ENCODE results near the gene EFCAB9. TPM values are rescaled to one million over a fixed set of nuclear protein-coding genes. Genes with fewer than 3 reads are reported as not detected.

Gene EFCAB9
- total and polyA plus RNA-seq, 2 of the 13 experiments (the other 11 are each of a cell fraction or from before 2014, with no cell fraction given) = not detected

DNA sequence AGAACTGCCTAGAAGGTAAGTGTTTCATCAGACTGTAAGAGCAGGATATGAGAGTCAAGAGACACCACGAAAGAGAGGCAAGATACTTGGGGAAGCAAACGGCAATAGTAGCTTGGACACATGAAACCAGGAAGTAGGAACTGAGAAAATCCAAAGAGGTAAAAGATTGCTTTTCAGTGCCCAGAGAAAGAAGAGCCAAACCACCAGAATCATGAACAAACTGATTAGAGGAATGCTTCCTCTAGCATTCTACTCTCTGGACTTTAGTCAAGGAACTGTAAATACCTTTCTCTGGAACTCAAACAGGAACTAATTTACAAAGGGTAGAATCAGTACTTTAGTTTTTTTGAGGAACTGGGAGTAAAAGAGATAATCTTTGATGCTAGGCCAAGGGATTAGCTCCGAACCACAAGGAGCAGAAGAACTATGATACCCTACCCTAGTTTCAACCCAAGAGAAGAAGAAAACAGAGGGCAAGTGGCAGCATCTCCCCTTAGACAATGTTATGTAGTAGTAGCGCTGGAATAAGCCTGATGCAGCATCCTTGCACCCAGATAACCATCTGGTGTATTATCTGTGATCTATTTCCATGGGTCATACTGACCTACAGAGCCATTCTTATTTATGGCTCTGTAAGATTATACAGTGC lies 41.3 kb downstream of the EFCAB9 start (continued):
- TF ChIP-seq HNF4G (IDR thresholded peaks at IDR 0.05; ENCODE audit: borderline replicate concordance, low read depth, low read length) (no peak), HNF4G (CRISPR knock-in tag; IDR thresholded peaks at IDR 0.05; ENCODE audit: borderline replicate concordance, low read depth) (no peak), ZNF530 (CRISPR knock-in tag; IDR thresholded peaks at IDR 0.05; ENCODE audit: low read depth) (no peak), ZNF12 (CRISPR knock-in tag; IDR thresholded peaks at IDR 0.05) (no peak), THYN1 (CRISPR knock-in tag; IDR thresholded peaks at IDR 0.05; ENCODE audit: borderline replicate concordance, low read depth) (no peak), NCOA2 (CRISPR knock-in tag; IDR thresholded peaks at IDR 0.05) (peak; percentile 35; the same call in 1 of the 2 replicates), ZNF746 (CRISPR knock-in tag; IDR thresholded peaks at IDR 0.05) (no peak), HNF4A (CRISPR knock-in tag; IDR thresholded peaks at IDR 0.05) (peak; percentile 71), ZNF160 (CRISPR knock-in tag; IDR thresholded peaks at IDR 0.05) (no peak), ELF1 (CRISPR knock-in tag; IDR thresholded peaks at IDR 0.05) (peak; percentile 81), SETDB1 (CRISPR knock-in tag; IDR thresholded peaks at IDR 0.05; ENCODE audit: borderline replicate concordance) (no peak), HNRNPL (IDR thresholded peaks at IDR 0.05; ENCODE audit: low read depth, low read length) (no peak), NR2F2 (IDR thresholded peaks at IDR 0.05; ENCODE audit: borderline replicate concordance, low read depth) (no peak), ZNF891 (CRISPR knock-in tag; IDR thresholded peaks at IDR 0.05) (no peak), ELF3 (CRISPR knock-in tag; IDR thresholded peaks at IDR 0.05) (peak; percentile 100), KLF11 (CRISPR knock-in tag; IDR thresholded peaks at IDR 0.05) (no peak), YY1 (IDR thresholded peaks at IDR 0.05; ENCODE audit: insufficient read depth, insufficient replicate concordance, low read depth, low read length) (no peak), ASH2L (IDR thresholded peaks at IDR 0.05; ENCODE audit: insufficient read length, low read depth, low read length) (peak; percentile 20), ZNF512B (CRISPR knock-in tag; IDR thresholded peaks at IDR 0.05; ENCODE audit: borderline replicate concordance) (no peak), GABPA (IDR thresholded peaks at IDR 0.05; ENCODE audit: low read depth, low read length) (no peak), GABPA (CRISPR knock-in tag; IDR thresholded peaks at IDR 0.05; ENCODE audit: low read depth) (no peak), ZGPAT (CRISPR knock-in tag; IDR thresholded peaks at IDR 0.05) (peak; percentile 36; the same call in 1 of the 2 replicates), ONECUT2 (CRISPR knock-in tag; IDR thresholded peaks at IDR 0.05) (no peak)
- TF ChIP-seq, protein P1, sequence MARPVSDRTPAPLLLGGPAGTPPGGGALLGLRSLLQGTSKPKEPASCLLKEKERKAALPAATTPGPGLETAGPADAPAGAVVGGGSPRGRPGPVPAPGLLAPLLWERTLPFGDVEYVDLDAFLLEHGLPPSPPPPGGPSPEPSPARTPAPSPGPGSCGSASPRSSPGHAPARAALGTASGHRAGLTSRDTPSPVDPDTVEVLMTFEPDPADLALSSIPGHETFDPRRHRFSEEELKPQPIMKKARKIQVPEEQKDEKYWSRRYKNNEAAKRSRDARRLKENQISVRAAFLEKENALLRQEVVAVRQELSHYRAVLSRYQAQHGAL (CRISPR knock-in tag; IDR thresholded peaks at IDR 0.05; ENCODE audit: not compliant biosample characterization) = no peak
- TF ChIP-seq, protein P2, sequence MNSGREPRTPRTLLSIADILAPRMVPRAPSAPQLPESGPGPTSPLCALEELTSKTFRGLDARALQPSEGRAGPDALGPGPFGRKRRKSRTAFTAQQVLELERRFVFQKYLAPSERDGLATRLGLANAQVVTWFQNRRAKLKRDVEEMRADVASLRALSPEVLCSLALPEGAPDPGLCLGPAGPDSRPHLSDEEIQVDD (CRISPR knock-in tag; IDR thresholded peaks at IDR 0.05; ENCODE audit: borderline replicate concordance) = no peak
- TF ChIP-seq, protein P3, sequence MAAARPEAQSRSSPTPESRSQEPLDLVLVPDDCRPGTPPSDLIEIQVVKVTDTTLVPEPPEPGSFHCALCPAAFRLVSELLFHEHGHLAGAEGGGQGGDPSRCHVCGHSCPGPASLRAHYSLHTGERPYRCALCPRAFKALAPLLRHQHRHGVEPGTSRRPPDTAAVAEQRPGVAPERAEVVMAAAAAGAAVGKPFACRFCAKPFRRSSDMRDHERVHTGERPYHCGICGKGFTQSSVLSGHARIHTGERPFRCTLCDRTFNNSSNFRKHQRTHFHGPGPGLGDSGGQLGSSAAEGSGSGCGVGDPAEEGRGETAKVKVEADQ (CRISPR knock-in tag; IDR thresholded peaks at IDR 0.05; ENCODE audit: borderline replicate concordance) = no peak
